Stimulated activated CD8-positive, alpha-beta memory T cell treated with anti-CD3 and anti-CD28 coated beads, Interleukin-2, amount 100 ng/mL, for 1 hour (primary cell): ENCODE measurements around the gene ASRGL1.

Experiments
- DNase-seq, 2 donors: peaks; one replicate each; pipeline ENCODE4 v3.0.0-alpha.2; 2020; ENCODE audit warnings: low read depth in 2 of 2

Gene ASRGL1

DNA sequence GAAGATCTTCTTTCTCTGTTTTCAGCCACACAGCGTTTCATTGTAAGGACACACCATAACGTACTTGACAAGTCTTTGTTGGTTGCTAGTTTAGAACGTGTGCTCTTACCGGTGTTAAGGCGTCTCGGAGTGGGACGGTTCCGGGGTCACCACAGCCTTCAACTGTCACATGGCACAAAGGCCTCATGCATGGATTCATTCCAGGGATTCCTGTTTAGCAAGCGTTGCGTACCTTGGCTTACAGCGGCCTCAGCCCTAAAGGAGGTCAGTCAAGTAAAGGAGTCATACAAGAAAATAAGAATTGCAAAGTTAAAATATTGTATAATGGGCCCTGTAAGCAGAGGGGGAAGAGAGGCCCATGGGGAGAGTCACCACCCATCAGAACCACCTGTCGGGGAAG, 79.3 kb downstream of the ASRGL1 start:
- DNase-seq: no peak

GRCh38 chr11:62418136-62418535, 80.9 kb downstream of the ASRGL1 start:
- no peak for DNase-seq

- DNase-seq: no peak
Observed at GRCh38 chr11:62418733-62419132, 81.5 kb downstream of the ASRGL1 start, which contains the start of gene SCGB1A1. Gene SCGB1A1 (plus strand): TSS chr11:62419033. CDS start chr11:62419096, 63 bp downstream.

DNA sequence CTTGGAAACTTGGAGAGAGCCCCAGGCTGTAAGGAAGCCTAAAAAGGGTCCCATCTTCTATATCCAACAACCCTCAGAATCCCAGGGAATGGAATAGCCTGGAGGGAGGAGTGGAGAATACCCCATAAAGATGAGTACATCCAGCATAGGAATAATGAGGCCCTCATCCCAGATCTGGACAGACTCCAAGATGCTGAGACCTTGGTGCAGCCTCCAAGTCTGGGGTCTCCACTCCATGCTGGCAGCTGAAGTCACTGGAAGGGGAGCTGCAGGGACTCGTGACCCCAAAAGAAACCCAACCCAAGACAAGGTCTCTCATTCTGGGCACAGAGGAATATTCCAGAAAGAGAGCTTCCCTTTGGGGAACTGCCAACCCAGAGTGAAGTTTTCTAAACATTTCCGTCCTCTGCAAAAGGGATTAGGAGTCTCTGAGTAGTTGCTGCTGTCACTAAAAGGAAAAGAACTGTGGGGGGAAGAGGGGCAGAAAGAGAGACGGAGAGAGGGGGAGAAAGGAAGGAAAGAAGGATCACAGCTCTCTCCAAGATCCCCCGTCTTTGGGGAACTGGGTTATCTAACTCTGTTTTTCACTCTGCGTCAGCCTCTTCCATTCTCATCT, 82.2 kb downstream of the ASRGL1 start:
- no peak for DNase-seq

GRCh38 chr11:62419943-62420342, 82.7 kb downstream of the ASRGL1 start:
- DNase-seq: no peak

- no peak for DNase-seq
Observed at GRCh38 chr11:62420882-62421281, 83.6 kb downstream of the ASRGL1 start.

GRCh38 chr11:62421996-62422395, 84.7 kb downstream of the ASRGL1 start:
- no peak for DNase-seq

DNA sequence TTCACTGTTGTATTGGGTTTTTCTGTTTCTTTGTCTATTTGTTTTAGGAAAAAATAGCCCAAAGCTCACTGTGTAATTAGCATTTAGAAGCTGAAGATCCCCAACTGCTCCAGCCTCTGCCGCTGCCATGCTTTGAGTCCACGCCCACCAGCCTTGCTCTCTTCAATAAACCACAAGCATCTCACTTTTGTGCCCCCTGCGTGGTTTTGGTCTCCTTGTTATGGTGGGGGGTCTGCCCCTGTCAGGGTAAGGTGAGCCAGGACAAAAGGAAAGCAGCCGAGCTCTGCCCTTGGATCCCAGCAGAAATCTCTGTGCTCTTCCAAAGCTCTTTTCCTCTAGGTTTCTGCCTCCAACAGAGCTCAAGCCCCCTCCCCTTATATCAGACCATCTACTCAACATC, 85.8 kb downstream of the ASRGL1 start:
- DNase-seq: no peak

DNA sequence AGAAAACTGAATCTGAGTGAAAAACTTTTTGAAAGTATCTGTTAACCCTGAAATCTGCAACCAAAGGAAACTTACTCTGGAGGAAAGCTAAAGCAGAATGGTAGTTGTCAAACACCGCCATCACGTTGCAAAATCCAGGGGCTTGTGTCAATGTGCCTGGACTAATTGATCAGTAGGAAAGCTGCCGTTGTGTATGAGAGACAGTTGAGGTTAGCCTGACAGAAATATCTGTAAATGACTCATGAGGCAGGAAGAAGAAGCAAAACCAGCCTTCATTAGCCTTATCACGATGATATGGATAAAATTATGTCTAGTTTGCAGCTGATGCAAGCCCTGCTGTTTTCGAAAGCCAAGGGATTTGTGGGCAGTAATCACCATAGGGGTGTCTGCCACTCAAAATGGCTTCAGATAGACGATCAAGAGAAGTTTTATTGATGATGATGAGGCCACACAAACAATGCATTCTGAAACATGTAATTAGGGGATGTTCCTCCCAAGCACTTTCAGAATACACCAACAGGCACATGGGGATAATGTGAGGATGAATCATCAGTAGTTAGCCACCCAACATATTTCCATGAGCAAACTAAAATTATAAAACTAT, 90.5 kb downstream of the ASRGL1 start:
- DNase-seq: no peak

DNA sequence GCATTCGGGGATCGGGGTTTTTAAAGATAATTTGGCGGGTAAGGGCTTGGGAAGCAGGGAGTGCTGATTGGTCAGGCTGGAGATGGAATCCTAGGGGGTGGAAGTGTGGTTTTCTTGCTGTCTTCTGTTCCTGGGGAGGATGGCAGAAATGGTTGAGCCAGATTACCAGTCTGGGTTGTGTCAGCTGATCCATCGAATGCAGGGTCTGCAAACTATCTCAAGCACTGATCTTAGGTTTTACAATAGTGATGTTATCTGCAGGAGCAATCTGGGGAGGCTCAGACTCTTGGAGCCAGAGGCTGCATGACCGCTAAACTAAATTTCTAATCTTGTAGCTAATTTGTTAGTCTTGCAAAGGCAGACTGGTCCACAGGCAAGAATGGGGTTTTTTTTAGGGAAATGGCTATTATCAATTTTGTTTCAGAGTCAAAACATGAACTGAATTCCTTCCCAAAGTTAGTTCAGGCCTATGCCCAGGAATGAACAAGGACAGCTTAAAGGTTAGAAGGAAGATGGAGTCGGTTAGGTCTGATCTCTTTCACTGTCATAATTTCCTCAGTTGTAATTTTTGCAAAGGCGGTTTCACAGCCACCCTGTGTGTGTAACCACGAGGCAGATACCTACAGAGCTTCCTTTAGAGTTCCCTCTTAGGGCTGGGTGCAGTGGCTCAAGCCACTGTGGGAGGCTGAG, 91.8 kb downstream of the ASRGL1 start:
- no peak for DNase-seq

DNA sequence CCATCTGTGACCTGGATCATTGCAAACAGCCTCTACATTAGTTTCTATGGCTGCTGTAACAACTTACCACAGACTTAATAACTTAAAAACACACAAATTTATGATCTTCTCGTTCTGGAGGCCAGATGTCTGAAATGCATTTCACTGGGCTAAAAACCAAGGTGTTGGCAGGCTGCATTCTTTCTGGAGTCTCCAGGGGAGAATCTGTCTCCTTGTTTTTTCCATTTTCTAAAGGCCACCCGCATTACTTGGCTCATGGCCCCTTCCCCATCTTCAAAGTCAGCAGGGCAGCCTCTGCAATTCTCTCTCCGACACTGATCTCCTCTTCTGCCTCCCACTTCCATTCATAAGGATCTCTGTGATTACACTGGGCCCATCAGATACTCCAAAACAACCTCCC, 93.2 kb downstream of the ASRGL1 start:
- no peak for DNase-seq

DNA sequence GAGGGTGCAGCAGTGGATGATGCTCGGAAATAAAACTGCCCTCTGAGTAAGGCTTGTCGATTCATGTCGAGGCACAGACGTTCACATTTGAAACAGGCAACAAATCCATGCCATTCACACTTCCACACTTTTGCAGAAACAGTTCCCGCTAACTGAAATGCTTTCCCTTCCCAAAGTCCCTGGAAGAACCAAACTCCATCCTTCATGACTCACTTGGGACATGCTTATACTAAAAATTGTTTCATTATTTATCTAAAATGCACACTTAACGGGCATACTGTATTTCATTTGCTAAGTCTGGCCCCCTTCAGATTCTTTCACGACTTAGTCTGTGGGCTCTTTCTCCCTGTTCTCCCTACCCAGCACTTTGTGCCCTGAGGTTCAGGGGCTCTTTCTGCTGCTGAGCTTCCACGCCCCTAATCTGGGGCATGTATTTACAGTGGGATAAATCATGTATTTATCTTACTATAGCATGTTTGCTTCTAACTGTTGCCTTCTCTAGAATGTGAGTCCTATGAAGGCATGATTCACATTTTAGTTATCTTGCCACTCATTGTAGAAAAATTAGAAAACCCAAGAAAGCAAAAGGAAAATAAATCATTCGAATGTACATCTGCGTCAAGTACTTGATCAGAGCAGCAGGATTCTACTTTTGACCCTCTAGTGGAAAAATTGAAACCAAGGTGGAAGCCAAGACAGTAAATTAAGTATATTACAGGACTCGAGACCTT, 94.1 kb downstream of the ASRGL1 start:
- no peak for DNase-seq

DNA sequence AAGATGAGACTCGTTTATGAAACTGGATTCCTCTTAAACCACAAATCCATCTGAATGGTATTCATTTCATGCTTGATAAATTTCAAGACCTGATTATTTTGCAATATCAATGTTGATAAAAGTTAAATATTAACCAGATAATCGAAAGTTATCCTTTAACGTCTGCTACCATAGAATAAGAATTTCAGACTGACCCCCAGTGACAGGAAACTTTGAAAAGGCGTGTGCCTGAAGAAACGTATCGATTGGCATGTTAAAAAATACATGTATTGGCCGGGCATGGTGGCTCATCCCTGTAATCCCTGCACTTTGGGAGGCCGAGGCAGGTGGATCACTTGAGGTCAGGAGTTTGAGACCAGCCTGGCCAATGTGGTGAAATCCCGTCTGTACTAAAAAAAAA, 95.4 kb downstream of the ASRGL1 start:
- no peak for DNase-seq

- no peak for DNase-seq
Observed at GRCh38 chr11:62433141-62433903, 96.1 kb downstream of the ASRGL1 start.

DNA sequence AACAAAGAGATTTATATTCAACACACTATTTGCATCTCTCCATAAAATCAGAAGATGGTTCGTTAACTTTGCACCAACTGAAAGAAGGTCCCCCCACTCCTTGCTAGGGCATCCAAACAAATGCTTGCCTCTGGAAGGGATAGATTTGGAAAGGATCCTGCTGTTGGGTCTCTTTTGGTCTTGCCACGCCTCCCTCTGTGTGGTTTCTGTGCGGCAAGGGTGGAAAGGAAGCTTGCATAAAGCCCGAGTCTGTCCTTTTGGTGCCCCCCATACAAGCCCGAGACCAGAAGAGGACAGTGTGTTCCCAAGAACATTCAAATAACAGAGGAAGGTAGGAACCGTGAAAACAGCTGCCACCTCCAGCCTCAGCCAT, 96.6 kb downstream of the ASRGL1 start:
- DNase-seq: no peak

DNA sequence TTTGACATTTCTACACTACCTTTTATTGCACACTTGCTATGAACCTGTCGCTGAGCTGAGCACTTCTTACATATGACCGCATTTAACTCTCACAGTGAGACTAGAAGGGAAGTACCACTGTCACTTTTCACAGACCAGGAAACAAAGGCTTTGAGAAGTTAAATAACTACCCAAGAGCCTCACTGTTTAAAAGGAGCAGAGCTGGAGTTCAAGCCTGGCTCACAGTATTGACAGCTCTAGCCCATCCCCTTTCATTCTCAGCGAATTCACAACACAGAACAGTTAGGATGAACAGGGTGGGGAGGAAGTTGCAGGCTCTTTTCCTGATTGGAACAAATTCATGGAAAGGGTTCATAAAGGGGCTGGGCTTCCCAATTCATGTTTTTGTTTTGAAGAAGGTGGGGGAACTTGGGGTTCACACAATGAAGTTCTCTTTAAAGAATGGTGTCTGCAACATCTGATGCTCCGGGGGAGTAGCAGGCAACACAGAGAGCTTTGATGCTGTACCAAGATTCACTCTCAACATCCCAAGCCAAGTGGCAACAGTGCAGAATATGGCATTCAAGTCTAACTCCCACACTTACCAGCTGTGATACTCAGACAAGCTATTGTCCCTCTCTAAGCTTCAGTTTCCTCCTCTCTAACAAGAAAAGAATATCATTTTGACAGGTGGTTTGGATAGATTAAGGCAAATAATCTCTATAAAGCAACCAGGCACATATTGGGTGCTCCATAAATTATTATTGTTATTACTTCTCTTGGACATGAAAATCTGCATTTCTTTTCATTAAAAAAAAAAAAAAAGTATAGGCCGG, 98.8 kb downstream of the ASRGL1 start:
- DNase-seq: no peak

- no peak for DNase-seq
Observed at GRCh38 chr11:62437616-62438015, 100.4 kb downstream of the ASRGL1 start.

GRCh38 chr11:62438641-62439040, 101.4 kb downstream of the ASRGL1 start:
- no peak for DNase-seq

DNA sequence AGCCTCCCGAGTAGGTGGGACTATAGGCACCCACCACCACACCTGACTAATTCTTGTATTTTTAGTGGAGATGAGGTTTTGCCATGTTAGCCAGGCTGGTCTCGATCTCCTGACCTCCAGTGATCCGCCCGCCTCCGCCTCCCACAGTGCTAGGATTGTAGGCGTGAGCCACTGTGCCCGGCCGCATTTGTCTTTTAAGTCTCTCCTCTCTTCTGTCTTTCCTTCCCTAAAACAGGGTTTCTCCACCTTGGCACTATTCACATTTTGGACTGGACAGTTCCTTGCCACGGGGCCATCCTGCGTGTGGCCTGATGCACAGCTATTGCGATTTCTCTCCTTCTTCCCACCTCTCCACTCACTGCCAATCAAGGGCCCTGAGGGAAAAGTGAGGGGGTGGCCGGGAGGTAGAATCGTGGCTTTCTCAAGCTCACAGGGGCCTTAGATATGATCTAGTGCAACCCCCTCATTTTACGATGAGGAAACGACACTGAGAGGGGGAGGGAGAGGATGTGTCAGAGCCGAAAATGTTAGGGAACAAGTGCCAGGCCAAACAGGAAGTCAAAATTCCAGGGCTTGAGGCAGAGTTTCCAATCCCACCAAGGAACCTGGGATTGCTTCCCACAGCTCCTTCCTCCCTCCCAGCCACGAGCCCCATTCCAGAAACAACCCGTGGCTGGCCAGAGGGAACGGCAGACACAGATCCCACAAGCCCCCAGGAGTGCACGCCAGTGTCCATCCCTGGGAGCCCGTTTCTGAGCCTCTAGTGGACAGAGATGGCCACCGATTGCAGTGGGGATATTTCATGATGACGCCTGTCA, 102.7 kb downstream of the ASRGL1 start:
- DNase-seq: no peak
